ENCODE measurements around the gene NME1.

- no peak for TF ChIP-seq CTCF (IDR thresholded peaks at IDR 0.05)
- TF ChIP-seq JUNB (IDR thresholded peaks at IDR 0.05) = no peak
- no peak for TF ChIP-seq SMC3 (IDR thresholded peaks at IDR 0.05)
- no peak for TF ChIP-seq ZFP36 (IDR thresholded peaks at IDR 0.05; ENCODE audit: borderline replicate concordance, partially characterized antibody)
- no peak for TF ChIP-seq CBX8 (IDR thresholded peaks at IDR 0.05)
- TF ChIP-seq MAFK (IDR thresholded peaks at IDR 0.05; ENCODE audit: partially characterized antibody) = no peak
- TF ChIP-seq MYC (IDR thresholded peaks at IDR 0.05; ENCODE audit: borderline replicate concordance, low read length) = no peak
- TF ChIP-seq NR3C1 (IDR thresholded peaks at IDR 0.05) = no peak
These were observed 46.9 kb downstream of the NME1 start for GRCh38 chr17:51200295-51200694.
